Stimulated activated CD4-positive, alpha-beta T cell treated with anti-CD3 and anti-CD28 coated beads, Interleukin-2, amount 100 ng/mL, for 48 hours (primary cell): Measurements from ENCODE around the gene NCR2.

Experiments used
- DNase-seq, 2 donors: peaks; one replicate each; pipeline ENCODE4 v3.0.0-alpha.2; 2020

Gene NCR2

DNA sequence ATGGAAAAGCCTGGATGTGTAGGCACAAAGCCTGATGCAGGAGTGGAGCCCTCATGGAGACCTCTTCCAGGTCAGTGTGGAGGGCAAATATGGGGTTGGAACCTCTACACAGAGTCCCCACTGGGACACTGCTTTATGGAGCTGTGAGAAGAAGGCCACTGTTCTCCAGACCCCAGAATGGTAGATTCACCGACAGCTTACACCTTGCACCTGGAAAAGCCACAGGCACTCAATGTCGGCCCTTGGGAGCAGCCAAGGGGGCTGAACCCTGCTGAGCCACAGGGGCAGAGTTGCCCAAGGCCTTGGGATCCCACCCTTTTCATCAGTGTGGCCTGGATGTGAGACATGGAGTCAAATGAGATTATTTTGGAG is 24.9 kb downstream of the NCR2 start:
- no peak for DNase-seq

DNA sequence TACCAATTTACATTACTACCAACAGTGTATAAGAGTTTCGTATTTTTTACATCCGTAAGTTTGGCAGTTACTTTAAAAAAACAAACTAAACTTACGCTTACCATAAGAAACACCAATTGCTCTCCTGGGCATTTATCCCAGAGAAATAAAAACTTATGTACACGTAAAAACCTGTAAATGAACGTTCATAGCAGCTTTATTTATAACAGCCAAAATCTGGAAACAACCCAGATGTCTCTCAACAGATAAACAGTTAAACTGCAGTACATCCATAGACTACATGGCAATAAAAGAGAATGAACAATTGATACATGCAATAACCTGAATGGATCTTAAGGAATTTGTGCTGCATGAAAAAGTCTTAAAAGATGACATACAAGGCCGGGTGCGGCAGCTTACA is 30.7 kb downstream of the NCR2 start:
- no peak for DNase-seq

DNA sequence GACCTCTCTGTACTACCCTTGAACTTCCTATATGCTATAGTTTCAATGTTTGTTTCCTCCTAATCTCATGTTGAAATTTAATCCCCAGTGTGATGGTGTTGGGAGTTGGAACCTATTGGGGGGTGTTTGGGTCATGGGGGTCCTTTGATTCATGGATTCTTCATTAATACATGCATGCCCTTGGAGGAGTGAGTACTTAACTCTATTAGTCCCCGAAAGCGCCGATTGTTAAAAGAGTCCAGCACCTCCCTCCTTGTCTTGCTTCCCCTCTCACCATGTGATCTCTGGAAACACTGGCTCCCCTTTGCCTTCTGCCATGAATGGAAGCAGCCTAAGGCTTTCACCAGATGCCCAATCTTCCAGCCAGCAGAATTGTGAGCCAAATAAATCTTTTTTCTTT is 31.7 kb downstream of the NCR2 start:
- no peak for DNase-seq

DNA sequence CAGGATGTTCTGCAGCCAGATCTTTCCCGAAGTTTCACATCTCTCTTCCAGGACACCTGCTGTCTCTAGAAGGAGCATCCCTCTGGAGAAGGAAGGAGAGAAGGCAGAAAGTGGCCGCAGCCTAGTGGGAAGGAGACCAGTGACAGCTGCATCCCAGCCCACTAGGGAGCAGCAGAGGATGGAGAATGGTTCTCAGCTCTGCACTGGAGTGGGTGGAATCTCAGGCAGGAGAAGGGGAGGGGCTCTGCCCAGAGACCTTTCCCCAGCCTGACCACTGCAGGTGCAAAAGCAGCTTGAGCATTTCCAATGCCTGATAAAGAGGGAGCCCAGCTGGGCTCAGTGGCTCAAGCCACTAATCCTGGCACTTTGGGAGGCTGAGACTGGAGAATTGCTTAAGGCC is 32.3 kb downstream of the NCR2 start:
- no peak for DNase-seq

DNA sequence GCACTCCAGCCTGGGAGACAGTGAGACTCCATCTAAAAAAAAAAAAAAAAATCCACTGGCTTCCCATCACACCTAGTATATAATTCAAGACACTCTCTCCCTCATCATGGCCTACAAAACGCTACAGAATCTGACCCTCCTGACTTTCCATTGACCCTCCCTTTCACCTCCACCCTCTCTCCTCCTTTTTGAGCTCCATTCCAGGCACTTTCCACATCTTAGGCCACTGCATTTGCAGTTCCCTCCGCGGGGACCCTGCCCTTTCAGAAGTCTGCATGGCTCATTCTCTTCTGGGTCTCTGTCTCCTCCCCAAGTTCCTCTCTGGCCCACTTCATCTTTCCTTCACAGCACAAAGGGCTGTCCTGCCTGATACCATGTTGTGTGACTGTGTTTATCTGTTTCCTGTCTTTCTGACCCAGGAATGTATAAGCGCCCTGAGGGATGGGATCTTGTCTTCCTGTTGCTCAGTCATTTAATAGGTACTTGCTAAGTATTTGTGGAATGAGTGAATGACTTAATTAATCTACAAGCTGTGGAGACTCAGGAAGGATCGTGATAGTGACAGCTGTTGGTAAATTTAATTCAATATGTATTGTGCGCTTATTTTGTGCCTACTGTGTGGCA is 35.2 kb downstream of the NCR2 start:
- no peak for DNase-seq

DNA sequence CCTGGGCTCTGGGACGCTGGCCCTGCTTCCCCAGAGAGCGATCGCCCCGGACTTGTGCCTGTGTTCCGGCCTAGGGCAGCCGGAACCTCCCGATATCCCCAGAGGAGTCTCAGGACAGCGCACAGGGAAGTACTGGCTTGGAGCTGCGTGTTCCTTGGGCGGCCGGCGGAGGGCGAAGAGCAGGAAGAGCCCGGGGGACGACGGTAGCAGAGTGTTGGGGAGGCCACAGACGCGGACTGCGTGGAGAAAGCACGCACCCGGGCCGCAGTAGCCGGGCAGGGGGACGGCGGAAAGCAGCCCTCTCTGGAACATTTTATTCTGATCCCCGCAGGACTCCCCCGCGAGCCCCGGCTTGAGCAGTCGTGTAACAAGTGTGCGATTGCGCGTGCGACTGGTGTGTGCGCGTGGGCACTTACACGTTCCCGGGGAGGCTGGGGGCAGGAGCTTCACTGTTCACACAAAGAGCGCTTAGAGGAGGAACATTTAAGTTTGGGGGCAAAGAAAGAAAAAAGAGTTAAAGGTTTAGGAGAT is 36.1 kb downstream of the NCR2 start:
- DNase-seq, result no peak

DNA sequence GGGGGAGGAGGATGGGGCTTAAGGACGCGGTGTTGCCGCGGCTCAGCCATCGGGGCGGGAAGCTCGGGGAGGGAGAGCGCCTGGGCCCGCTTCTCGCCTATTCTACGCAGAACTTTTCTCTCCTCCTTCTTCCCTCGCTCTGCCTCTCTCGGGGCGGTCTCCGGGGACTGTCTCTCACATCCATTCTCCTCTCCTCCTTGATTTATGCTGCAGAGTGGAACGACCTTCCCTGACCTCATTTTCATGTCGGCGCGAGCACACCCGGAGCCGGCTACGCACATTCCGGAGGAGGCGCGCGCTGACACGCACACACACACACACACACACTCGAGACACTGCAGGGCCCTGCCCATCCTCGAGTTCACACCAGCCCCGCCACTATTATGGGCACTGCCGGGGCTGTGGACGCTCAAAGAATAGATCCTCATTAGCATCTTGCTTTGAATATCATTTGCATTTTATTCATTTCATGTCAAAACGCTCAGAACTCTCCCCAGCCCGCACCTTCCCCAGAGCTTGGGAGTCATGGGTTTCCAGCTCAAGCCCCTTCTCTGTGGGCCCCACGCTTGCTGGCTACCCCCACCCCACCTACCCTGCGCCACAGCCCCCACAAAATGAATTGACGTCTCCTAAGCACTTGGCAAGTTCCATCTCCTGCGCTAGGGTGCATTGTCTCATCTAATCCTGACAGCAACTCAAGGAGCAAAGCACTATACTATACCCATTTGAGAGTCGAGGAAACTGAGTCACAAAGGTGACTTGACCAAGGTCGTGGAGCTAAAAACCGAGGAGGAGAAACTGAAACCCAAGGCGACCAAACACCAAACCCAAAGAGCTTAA is 36.8 kb downstream of the NCR2 start:
- DNase-seq, result no peak

DNA sequence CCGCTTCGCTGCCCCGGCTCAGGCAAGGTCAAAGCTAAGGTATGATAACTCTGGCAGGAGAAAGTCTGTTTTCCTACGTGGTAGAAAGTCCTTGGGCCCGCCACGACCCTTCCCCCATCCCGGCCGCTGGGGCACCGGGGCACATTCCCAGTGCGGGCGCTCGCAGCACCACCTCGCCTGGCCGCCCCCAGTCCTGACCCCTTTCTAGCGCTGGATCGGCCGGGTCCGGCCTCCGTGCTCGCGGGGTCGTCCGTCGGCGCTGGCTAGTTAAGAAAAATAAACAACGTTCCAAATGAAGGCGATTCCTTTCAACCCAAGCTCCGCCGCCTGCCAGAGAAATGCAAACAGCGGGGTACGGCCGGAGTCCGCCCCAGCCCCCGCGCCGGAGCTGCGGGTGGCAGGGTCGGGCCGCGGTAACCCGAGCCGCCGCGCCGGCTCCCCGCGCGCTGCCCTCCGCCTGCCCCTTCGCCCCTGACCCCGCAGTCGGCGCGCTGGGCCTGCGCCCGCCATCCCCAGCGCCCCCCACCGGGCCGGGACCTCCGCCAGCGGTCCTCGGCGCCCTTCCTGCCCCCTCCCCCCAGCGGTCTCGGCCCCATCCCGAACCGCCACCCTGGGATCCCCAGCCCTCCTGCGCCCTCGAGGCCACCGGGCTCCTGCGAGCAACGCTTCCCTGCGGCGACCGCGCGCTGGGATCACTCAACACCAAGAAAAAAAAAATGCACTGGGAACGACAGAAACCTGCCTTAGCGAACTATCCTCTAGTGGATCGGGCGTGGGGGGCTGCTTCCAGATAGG is 37.6 kb downstream of the NCR2 start:
- DNase-seq, result no peak

DNA sequence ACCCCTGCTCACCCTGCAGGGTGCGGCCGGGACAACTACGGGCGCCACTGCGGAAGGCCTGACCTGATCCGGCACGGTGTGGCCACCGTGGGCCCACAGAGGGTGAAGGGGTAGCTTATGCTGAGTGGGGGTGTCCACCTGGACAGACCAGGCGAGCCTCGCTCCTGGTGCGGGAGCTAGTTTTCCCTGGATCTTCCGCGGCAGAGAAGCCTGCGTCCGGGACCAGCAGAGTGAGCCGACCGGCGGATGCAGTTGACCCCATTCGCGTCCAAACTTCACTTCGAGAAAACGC is 38.2 kb downstream of the NCR2 start:
- DNase-seq, result no peak

DNA sequence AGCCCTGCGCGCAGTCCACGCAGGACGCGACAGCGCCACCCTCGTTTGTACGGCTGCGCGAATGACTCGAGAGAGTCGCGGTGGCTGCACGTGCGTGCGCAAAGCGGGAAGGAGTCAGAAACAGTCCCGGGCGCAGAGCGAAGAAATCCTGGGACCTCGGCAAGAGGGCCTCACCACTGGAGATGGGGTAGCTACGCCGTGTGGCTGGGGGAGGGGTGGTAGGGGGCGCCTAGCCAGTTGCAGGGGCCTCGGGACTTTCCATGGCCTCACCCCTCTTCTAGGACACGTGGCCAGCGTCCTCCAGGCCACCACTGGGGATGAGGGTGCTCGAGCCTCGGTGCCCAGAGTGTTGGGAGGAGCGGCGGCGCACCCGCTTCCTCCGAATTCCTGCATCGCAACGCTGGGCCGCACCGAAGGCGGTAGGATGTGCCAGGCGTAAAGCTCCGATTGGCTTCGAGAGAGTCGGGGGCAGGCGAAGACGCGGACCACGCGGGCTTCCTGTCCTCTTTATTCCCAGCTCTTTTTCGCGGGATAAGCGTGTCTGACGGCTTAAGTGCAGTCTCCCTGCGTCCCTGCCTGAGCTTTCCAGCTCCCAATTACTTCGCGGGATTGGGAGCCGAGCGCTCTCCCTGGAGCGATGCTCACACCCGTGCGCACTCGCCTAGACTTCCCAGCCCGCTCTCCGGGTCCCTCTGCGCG is 38.7 kb downstream of the NCR2 start:
- DNase-seq, result no peak

DNA sequence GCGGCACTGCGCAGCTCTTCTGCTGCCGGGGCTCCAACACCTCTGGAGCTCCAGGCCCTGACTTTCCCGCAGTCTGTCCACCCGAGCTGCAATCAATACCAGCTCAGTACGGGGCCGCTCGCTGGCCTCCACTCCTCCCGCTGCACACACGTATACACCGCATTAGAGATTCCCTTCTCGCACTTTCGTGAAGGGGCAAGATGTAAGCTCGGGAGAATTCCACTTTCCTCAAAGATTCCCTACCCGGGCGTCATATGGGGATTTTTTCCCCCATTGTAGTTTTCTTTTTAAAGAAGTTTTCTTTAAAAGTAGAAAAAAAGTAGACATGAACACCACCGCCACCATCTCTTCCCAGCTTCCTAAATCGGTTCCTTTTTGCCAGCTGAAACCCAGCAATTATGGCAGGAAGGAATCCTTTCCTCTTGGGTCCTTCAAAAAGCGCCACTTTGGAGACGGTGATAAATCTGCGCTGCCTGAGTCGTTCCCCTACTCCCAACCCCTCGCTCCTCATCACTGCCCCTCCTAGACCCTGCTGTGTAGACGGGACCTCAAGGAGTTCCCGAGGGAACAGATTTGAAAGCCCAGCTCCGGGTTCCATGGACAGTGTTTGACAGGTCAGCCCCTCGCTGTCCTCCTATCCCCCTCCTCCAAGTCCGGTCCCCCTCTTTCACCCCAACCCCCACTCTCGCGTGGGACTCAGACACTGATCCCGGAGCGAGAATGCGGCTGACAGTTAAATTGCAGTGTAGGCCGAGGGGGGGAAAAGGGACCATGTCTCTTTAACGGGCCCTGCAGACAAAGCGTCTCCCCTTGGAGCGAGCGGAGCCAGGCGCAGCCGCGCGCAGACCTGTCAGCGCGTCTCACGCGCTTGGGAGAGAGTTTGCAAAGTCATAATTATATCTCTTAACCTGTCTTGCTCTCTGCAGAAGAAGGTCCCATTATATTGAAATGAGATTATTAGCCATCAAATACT is 39.5 kb downstream of the NCR2 start:
- DNase-seq, result no peak

DNA sequence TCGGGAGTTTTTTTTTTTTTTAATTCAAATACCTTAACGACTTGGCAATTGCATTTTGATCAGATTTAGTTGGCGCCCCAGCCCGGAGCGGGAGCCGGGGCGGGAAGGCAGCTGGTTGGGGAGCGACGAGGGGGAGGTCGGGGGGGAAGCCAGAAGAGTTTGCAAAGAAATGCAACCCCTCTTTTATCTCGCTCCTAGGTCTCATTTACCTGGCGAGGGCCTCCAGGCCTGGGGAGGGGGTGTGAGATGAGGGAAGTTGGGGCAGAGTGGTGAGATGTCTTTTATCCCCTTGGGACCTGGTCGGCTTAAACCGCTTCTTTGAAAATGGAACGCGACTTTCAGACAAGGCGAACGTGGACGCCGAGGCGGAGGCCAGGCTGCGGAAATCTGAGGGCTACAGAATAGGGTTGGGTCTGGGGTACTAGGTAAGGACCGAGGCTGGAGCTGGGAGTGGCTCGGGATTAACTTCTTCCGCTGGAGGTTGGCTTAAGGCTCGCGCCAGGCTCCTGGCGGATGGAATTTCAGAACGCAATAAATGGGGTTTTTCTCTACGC is 40.3 kb downstream of the NCR2 start:
- no peak for DNase-seq

DNA sequence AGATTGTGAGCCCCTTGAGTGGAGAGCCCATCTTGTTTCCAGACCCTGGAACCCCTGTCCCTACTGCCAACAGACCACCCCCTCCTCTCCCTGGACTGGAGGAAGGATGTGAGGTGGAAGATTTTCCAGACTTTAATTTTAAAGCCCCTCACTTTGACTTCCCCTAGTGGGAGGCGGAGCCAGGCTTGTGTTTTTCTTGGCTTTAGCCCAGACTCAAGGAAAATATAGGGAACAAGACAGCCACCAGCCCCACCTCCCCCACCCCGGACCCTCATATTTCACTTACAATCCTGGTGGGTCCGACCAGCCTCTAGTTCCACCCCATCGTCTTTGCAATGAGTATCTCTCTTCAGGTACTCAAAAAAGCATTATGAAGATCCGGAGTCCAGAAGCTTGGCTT is 40.8 kb downstream of the NCR2 start:
- DNase-seq, result no peak

DNA sequence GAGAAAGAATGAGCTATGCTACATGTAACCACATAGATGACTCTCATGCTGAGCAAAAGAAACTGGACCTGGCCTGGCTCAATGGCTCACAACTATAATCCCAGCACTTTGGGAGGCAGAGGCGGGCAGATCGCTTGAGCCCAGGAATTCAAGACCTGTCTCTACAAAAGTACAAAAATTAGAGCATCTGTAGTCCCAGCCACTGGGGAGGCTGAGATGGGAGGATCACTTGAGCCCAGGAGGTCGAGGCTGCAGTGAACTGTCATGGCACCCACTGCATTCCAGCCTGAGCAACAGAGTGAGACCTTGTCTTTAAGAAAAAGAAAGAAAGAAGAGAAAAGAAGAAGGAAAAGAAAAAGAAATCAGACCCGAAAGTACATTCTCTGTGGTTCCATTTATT is 41.7 kb downstream of the NCR2 start:
- no peak for DNase-seq

DNA sequence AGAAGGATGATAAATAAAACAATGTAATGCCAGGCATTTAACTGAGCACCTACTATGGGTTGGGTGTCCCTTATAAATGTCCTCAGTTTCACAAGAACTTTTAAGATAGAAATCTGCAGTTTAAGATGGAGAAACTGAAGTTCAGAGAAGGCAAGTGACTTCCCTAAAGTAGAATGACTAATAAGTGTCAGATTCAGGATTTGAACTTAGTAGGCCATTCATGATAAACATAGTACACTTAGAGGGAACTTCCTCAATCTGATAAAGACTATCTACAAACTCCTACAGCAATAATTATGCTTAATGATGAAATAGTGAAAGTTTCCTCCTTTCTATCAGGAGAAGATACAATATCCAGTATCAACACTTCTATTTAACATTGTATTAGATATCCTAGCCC is 43.9 kb downstream of the NCR2 start:
- DNase-seq, result no peak

DNA sequence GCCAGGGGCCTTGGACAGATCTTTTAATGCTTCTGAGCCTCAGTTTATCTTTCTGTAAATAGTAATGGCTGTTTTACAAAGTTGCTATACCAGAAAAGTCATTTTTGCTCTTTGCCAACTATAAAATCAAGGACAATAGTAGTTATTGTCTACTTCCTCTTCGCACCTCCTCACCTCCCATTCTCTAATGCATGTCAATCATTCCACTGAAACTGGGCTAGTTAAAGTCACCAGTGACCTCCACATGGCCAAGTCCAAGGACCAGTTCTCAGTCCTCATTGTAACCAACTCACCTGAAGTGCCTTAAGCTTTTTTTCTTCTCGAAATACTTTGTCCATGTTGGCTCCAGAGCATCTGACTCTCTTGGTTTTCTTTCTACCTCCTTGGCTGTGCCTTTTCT is 51.2 kb downstream of the NCR2 start:
- no peak for DNase-seq

DNA sequence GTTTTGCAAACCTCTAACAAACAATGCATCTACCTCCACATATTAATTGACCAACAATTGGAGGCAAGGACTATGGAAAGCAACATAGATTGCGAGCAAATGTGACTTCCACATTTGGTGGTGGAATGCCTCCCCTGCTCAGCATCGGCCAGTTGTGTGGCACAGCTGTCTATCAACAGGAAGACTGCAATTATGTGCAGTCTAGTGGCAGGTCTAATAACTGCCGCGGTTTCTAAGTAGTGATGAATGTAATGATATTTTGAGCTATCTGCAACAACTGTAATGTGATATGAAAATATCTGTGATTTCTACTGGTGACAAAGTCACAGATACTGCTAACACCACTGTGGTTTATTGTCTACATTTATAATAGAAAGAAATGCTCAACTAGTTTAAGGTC is 56.8 kb downstream of the NCR2 start:
- DNase-seq, result no peak

DNA sequence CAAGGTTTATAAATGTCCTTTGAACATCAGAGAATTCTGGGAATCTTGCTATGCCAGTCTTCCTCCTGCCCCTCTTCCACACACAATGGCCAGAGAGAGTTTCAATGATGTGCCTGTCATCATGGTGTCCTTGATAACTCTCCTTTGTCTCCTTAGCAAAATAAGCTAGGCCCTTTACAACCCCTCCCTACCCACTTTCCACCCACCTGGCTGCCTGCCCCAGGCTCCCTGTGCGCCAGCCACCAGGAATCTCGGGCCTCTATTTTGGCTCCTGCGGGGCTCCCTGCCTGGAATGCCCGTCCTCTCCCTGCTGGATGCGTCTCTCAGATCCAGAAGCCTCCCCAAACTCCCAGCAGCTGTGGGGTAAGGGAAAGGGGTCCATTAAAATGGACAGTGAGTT is 60.9 kb downstream of the NCR2 start:
- no peak for DNase-seq

DNA sequence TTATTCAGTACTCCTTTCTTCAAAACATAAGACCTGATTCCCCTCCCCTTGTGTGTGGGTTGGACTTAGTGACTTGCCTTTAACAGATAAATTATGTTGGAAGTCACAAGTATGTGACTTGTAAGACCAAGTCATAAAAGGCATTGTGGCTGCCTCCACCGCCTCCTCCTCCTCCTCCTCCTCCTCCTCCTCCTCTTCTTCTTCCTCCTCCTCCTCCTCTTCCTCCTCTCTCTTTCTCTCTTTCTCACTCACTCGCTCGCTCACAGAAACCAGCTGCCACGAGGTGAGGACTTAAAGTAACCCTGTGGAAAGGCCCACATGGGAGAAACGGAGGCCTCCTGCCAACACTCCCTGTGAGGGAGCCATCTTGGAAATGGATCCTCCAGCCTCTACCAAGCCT is 64.0 kb downstream of the NCR2 start:
- DNase-seq, result no peak
